Measurements from ENCODE around the gene PSMA3. TPM values are rescaled to one million over a fixed set of nuclear protein-coding genes. Genes with fewer than 3 reads are reported as not detected.

PSMA3 gene
- total and polyA plus RNA-seq, 9 of the 15 experiments (the other 6 are each of a cell fraction or from before 2014, with no cell fraction given): 129 to 786 (median 319) TPM

GRCh38 chr14:58315606-58316005, 71.0 kb downstream of the PSMA3 start:
- POLR2A ChIA-PET: no interaction called here
- H3K9ac ChIP-seq (ENCODE audit: insufficient read depth in 1 of 2, low read depth in 2 of 2, low read length in 2 of 2): no peak overlapping the region
- no peaks in the 10 kb centered on the region for H3K79me2 ChIP-seq (ENCODE audit: control insufficient read depth, insufficient read depth, low read length)
- no peaks in the 10 kb centered on the region for H3K9me1 ChIP-seq (ENCODE audit: control insufficient read depth, insufficient read depth, low read length)
- 100% methylated on average over 1 of the region's 1 CpG for WGBS (ENCODE audit: insufficient coverage, low coverage, missing lambda C conversion rate)
- H3K4me1 ChIP-seq (replicated peaks in 1 of 2; ENCODE audit: control insufficient read depth in 2 of 2, insufficient read depth in 2 of 2, low read length in 2 of 2): no peaks in the 10 kb centered on the region
- CTCF ChIA-PET (ENCODE audit: low intra/inter-chr PET ratio): no interaction called here
- no peaks in the 10 kb centered on the region for H3K27me3 ChIP-seq (ENCODE audit: control insufficient read depth in 2 of 2, insufficient read depth in 2 of 2, low read length in 2 of 2)
- no peak for FAIRE-seq
- no peak overlapping the region for H2AFZ ChIP-seq (ENCODE audit: low read depth, low read length)
- no peak overlapping the region for H3K4me2 ChIP-seq (ENCODE audit: insufficient read depth, low read length)
- DNase-seq (ENCODE audit: extremely low read depth in 1 of 4, low spot score in 3 of 4): no peak
- no peaks in the 10 kb centered on the region for H4K20me1 ChIP-seq (replicated peaks; ENCODE audit: control insufficient read depth, insufficient read depth, low read length)
- no peak overlapping the region for H3K4me3 ChIP-seq
- H3K9me3 ChIP-seq (replicated peaks; ENCODE audit: control insufficient read depth, insufficient read depth, low read depth, low read length): no peaks in the 10 kb centered on the region; the same call in 1 of the 2 replicates
- ATAC-seq: no peak
- no peak overlapping the region for H3K27ac ChIP-seq (ENCODE audit: extremely low read depth, low read depth, low read length)
- intact Hi-C loops (cut with micrococcal nuclease) (no loop called here), in situ Hi-C loops (cut with MboI) (no loop called here)
- H3K36me3 ChIP-seq (ENCODE audit: control insufficient read depth, insufficient read depth, low read length): peaks cover 11% of the 10 kb centered on the region; the same call in 1 of the 3 replicates
- BruUV-seq (replicated peaks): no TSS peak
- TF ChIP-seq MAFF (IDR thresholded peaks at IDR 0.05; ENCODE audit: low read length) (no peak), MITF (IDR thresholded peaks at IDR 0.05) (no peak), RREB1 (CRISPR knock-in tag; IDR thresholded peaks at IDR 0.05) (no peak), SMARCB1 (IDR thresholded peaks at IDR 0.05; ENCODE audit: insufficient read length, low read depth) (no peak), ARID1B (IDR thresholded peaks at IDR 0.05) (no peak), NFIX (CRISPR knock-in tag; IDR thresholded peaks at IDR 0.05; ENCODE audit: low read depth) (no peak), GTF2B (IDR thresholded peaks at IDR 0.05; ENCODE audit: extremely low read depth, insufficient read length) (no peak), DNMT1 (IDR thresholded peaks at IDR 0.05) (no peak), DEAF1 (CRISPR knock-in tag; IDR thresholded peaks at IDR 0.05) (no peak), HDAC6 (IDR thresholded peaks at IDR 0.05; ENCODE audit: low read depth, low read length) (no peak), PRPF4 (IDR thresholded peaks at IDR 0.05; ENCODE audit: insufficient read depth, low read depth, low read length, poor library complexity, severe bottlenecking) (no peak), MNT (conservative IDR thresholded peaks at IDR 0.05) (no peak)

All from K562 (cell line).